OCI-LY3 (cell line): ENCODE measurements around the gene ADORA1.
A peak's percentile ranks its signal among the peaks of the same experiment; 100 is the strongest.

ENCODE experiments used
- H2AFZ ChIP-seq: fragments of 200-600, 300-600 bp; shearing (Covaris generic); 2 replicates; pipeline ENCODE4 v1.6.0; 2014; ENCODE audit warnings: antibody characterized with exemption, low read depth, low read length
- H3K27ac ChIP-seq: fragments of 200-600, 300-600 bp; sonication (generic); 2 replicates; pipeline ENCODE4 v1.5.1; 2014; ENCODE audit warnings: mild to moderate bottlenecking, low read length, moderate library complexity, mixed read lengths
- H3K27me3 ChIP-seq: fragments of 200-600, 300-600 bp; sonication (generic); 2 replicates; pipeline ENCODE4 v1.6.1; 2014; ENCODE audit warnings: low read depth, low read length, mixed read lengths
- H3K36me3 ChIP-seq: fragments of 200-600, 300-600 bp; sonication (generic); replicated peaks from 2 replicates; pipeline ENCODE3; 2014; ENCODE audit warnings: low read depth, low read length, mixed read lengths
- H3K4me1 ChIP-seq: fragments of 300-600, 200-600 bp; sonication (generic); 2 replicates; pipeline ENCODE4 v1.6.1; 2014; ENCODE audit warnings: low read length, mixed read lengths
- H3K4me2 ChIP-seq: fragments of 200-600, 300-600 bp; sonication (generic); 2 replicates; pipeline ENCODE4 v1.6.1; 2014; ENCODE audit warnings: low read length, mixed read lengths
- H3K4me3 ChIP-seq: fragments of 300-600, 200-600 bp; sonication (generic); 2 replicates; pipeline ENCODE4 v1.5.1; 2014; ENCODE audit warnings: antibody characterized with exemption, mild to moderate bottlenecking, low read length, moderate library complexity
- H3K79me2 ChIP-seq: fragments of 300-600, 200-600 bp; shearing (Covaris generic); 2 replicates; pipeline ENCODE4 v1.6.1; 2014; ENCODE audit warnings: mild to moderate bottlenecking, low read length, mixed read lengths
- H3K9ac ChIP-seq: fragments of 300-600, 200-600 bp; shearing (Covaris generic); 2 replicates; pipeline ENCODE4 v1.6.0; 2014; ENCODE audit warnings: mild to moderate bottlenecking, low read length, moderate library complexity
- H3K9me3 ChIP-seq: fragments of 200-600, 300-600 bp; shearing (Covaris generic); 2 replicates; pipeline ENCODE4 v1.6.1; 2014; ENCODE audit warnings: low read length, mixed read lengths; ENCODE audit not compliant: insufficient read depth
- H4K20me1 ChIP-seq: fragments of 200-600, 300-600 bp; sonication (generic); 2 replicates; pipeline ENCODE4 v1.6.1; 2016; ENCODE audit warnings: low read length, mixed read lengths; ENCODE audit not compliant: insufficient read depth
- CTCF ChIP-seq: fragments of 200-600, 300-600 bp; sonication (generic); IDR thresholded peaks from 2 replicates; pipeline ENCODE4 v1.5.1; 2014; ENCODE audit warnings: antibody characterized with exemption, low read length, low read depth
- EZH2phosphoT487 ChIP-seq: fragments of 200-600 bp; shearing (Covaris generic); IDR thresholded peaks from 2 replicates; pipeline ENCODE4 v1.6.1; 2018; ENCODE audit warnings: antibody characterized with exemption, mixed run types, low read depth

Gene ADORA1

GRCh38 chr1:203084588-203085527 lies 42.7 kb upstream of the ADORA1 start:
- Histone ChIP-seq H3K4me2 (no peak overlapping the region), H3K27ac (no peak overlapping the region), H4K20me1 (no peaks in the 10 kb centered on the region), H2AFZ (no peak overlapping the region), H3K27me3 (peaks cover 50% of the 10 kb centered on the region), H3K9me3 (no peaks in the 10 kb centered on the region), H3K79me2 (no peaks in the 10 kb centered on the region), H3K9ac (no peak overlapping the region), H3K36me3 (no peaks in the 10 kb centered on the region), H3K4me1 (peaks cover 3% of the 10 kb centered on the region), H3K4me3 (no peak overlapping the region)
- TF ChIP-seq CTCF = peak; percentile 74
- no peak for TF ChIP-seq EZH2phosphoT487

GRCh38 chr1:203085528-203086406 lies 41.8 kb upstream of the ADORA1 start, which contains the start of gene MYOG:
Gene MYOG (minus strand): TSS chr1:203086012. CDS start chr1:203085961, 51 bp downstream.
- Histone ChIP-seq H3K27ac (no peak within 1 kb of the TSS), H3K4me2 (no peak within 1 kb of the TSS), H3K36me3 (no peaks in the 10 kb centered on the region), H3K4me3 (no peak within 1 kb of the TSS), H4K20me1 (no peaks in the 10 kb centered on the region), H3K9ac (no peak within 1 kb of the TSS), H2AFZ (no peak within 1 kb of the TSS), H3K9me3 (no peaks in the 10 kb centered on the region), H3K4me1 (peaks cover 6% of the 10 kb centered on the region), H3K79me2 (no peaks in the 10 kb centered on the region), H3K27me3 (peaks cover 40% of the 10 kb centered on the region)
- TF ChIP-seq CTCF (no peak), EZH2phosphoT487 (no peak)

GRCh38 chr1:203086992-203087763 lies 40.3 kb upstream of the ADORA1 start:
- H3K36me3 ChIP-seq = no peaks in the 10 kb centered on the region
- H3K4me1 ChIP-seq = peaks cover 6% of the 10 kb centered on the region
- peaks cover 32% of the 10 kb centered on the region for H3K27me3 ChIP-seq
- H2AFZ ChIP-seq = no peak overlapping the region
- no peak overlapping the region for H3K9ac ChIP-seq
- H3K4me2 ChIP-seq = no peak overlapping the region
- H4K20me1 ChIP-seq = no peaks in the 10 kb centered on the region
- no peaks in the 10 kb centered on the region for H3K9me3 ChIP-seq
- H3K27ac ChIP-seq = no peak overlapping the region
- H3K79me2 ChIP-seq = no peaks in the 10 kb centered on the region
- no peak overlapping the region for H3K4me3 ChIP-seq
- TF ChIP-seq CTCF (no peak), EZH2phosphoT487 (no peak)
